T-helper 22 cell (primary cell): ENCODE results near the gene ANAPC10.
"Not testable (repeated sequence)": the region's sequence is repeated elsewhere in the genome, so short reads cannot be mapped to it uniquely, and the experiment has no call there.

ENCODE experiments used
- DNase-seq: peaks from one replicate; pipeline ENCODE4 v3.0.0-alpha.2; 2020; ENCODE audit warnings: low read depth

ANAPC10 gene

GRCh38 chr4:145001635-145002034 is 96.4 kb downstream of the ANAPC10 start:
- DNase-seq, result no peak

GRCh38 chr4:145000656-145001055 is 97.3 kb downstream of the ANAPC10 start:
- DNase-seq, result not testable (repeated sequence)

- no peak for DNase-seq
Observed at GRCh38 chr4:144989306-144989705, 108.7 kb downstream of the ANAPC10 start.

- DNase-seq, result no peak
Observed at GRCh38 chr4:144985531-144985930, 112.5 kb downstream of the ANAPC10 start.

GRCh38 chr4:144985014-144985413 is 113.0 kb downstream of the ANAPC10 start:
- no peak for DNase-seq

GRCh38 chr4:144984241-144984640 is 113.8 kb downstream of the ANAPC10 start:
- no peak for DNase-seq

- no peak for DNase-seq
Observed at GRCh38 chr4:144975718-144976117, 122.3 kb downstream of the ANAPC10 start.

GRCh38 chr4:144970597-144970996 is 127.4 kb downstream of the ANAPC10 start:
- no peak for DNase-seq

- no peak for DNase-seq
Observed at GRCh38 chr4:144969821-144970220, 128.2 kb downstream of the ANAPC10 start.

- DNase-seq, result no peak
Observed at GRCh38 chr4:144968606-144969005, 129.4 kb downstream of the ANAPC10 start.

- no peak for DNase-seq
Observed at GRCh38 chr4:144967161-144967560, 130.8 kb downstream of the ANAPC10 start.

GRCh38 chr4:144962300-144962699 is 135.7 kb downstream of the ANAPC10 start:
- no peak for DNase-seq

- DNase-seq, result no peak
Observed at GRCh38 chr4:144955104-144955503, 142.9 kb downstream of the ANAPC10 start.

GRCh38 chr4:144954230-144954629 is 143.8 kb downstream of the ANAPC10 start:
- DNase-seq, result no peak

- no peak for DNase-seq
Observed at GRCh38 chr4:144948421-144948820, 149.6 kb downstream of the ANAPC10 start.

- DNase-seq, result no peak
Observed at GRCh38 chr4:144948009-144948408, 150.0 kb downstream of the ANAPC10 start.
